ENCODE data around the gene H2BK1. TPM values are rescaled to one million over a fixed set of nuclear protein-coding genes. Genes with fewer than 3 reads are reported as not detected.

H2BK1 gene
- total RNA-seq, 6 experiments from 2014 or later = not detected

- H3K4me1 Mint-ChIP-seq (ENCODE audit: low read depth) = peaks cover 38% of the 10 kb centered on the region
- H3K27me3 Mint-ChIP-seq (ENCODE audit: insufficient read depth) = no peaks in the 10 kb centered on the region; the same call in 1 of the 2 replicates
- no peak for DNase-seq
- peak overlapping the region; percentile 96 for H3K27ac Mint-ChIP-seq
- H3K4me3 Mint-ChIP-seq = peak overlapping the region; percentile 97
- no peaks in the 10 kb centered on the region for H3K9me3 Mint-ChIP-seq
- H3K36me3 Mint-ChIP-seq (ENCODE audit: low read depth) = peaks cover 35% of the 10 kb centered on the region
- no peak for TF ChIP-seq CTCF (IDR thresholded peaks at IDR 0.05)
These were observed 16.2 kb upstream of the H2BK1 start for GRCh38 chr7:151226560-151226874.

GRCh38 chr7:151225948-151226510, 15.7 kb upstream of the H2BK1 start:
- Mint-ChIP-seq H3K27me3 (ENCODE audit: insufficient read depth) (no peaks in the 10 kb centered on the region; the same call in 1 of the 2 replicates), H3K27ac (peak overlapping the region; percentile 96), H3K9me3 (no peaks in the 10 kb centered on the region), H3K4me3 (peak overlapping the region; percentile 97), H3K36me3 (ENCODE audit: low read depth) (peaks cover 35% of the 10 kb centered on the region), H3K4me1 (ENCODE audit: low read depth) (peaks cover 33% of the 10 kb centered on the region)
- DNase-seq = no peak
- no peak for TF ChIP-seq CTCF (IDR thresholded peaks at IDR 0.05)

GRCh38 chr7:151223728-151224127, 13.4 kb upstream of the H2BK1 start:
- Mint-ChIP-seq H3K4me1 (ENCODE audit: low read depth) (peaks cover 30% of the 10 kb centered on the region), H3K4me3 (no peak overlapping the region), H3K9me3 (no peaks in the 10 kb centered on the region), H3K27ac (no peak overlapping the region), H3K36me3 (ENCODE audit: low read depth) (peaks cover 44% of the 10 kb centered on the region), H3K27me3 (ENCODE audit: insufficient read depth) (no peaks in the 10 kb centered on the region; the same call in 1 of the 2 replicates)
- no peak for DNase-seq
- no peak; the same call in 1 of the 2 replicates for TF ChIP-seq CTCF (IDR thresholded peaks at IDR 0.05)

GRCh38 chr7:151218170-151218569, 7.9 kb upstream of the H2BK1 start:
- DNase-seq = no peak
- no peak for TF ChIP-seq CTCF (IDR thresholded peaks at IDR 0.05)
- Mint-ChIP-seq H3K27ac (no peak overlapping the region), H3K4me3 (no peak overlapping the region), H3K36me3 (ENCODE audit: low read depth) (peaks cover 42% of the 10 kb centered on the region), H3K9me3 (no peaks in the 10 kb centered on the region), H3K4me1 (ENCODE audit: low read depth) (no peaks in the 10 kb centered on the region), H3K27me3 (ENCODE audit: insufficient read depth) (no peaks in the 10 kb centered on the region)

GRCh38 chr7:151215396-151215795, 5.1 kb upstream of the H2BK1 start:
- H3K27me3 Mint-ChIP-seq (ENCODE audit: insufficient read depth) = peaks cover 6% of the 10 kb centered on the region
- peaks cover 37% of the 10 kb centered on the region for H3K36me3 Mint-ChIP-seq (ENCODE audit: low read depth)
- no peaks in the 10 kb centered on the region for H3K9me3 Mint-ChIP-seq
- H3K27ac Mint-ChIP-seq = no peak overlapping the region
- no peaks in the 10 kb centered on the region for H3K4me1 Mint-ChIP-seq (ENCODE audit: low read depth)
- no peak for DNase-seq
- TF ChIP-seq CTCF (IDR thresholded peaks at IDR 0.05) = no peak
- no peak overlapping the region for H3K4me3 Mint-ChIP-seq

- Mint-ChIP-seq H3K4me1 (ENCODE audit: low read depth) (no peaks in the 10 kb centered on the region), H3K27ac (no peak overlapping the region), H3K9me3 (no peaks in the 10 kb centered on the region), H3K27me3 (ENCODE audit: insufficient read depth) (peaks cover 13% of the 10 kb centered on the region), H3K36me3 (ENCODE audit: low read depth) (peaks cover 31% of the 10 kb centered on the region), H3K4me3 (no peak overlapping the region)
- TF ChIP-seq CTCF (IDR thresholded peaks at IDR 0.05) = no peak
- no peak for DNase-seq
These were observed 3.5 kb upstream of the H2BK1 start for GRCh38 chr7:151213826-151214225.
